Muscle layer of duodenum (tissue), 2 donors: ENCODE data around the gene AMBP.
"Not testable (repeated sequence)": the region's sequence is repeated elsewhere in the genome, so short reads cannot be mapped to it uniquely, and the experiment has no call there.

Source experiments
- H3K27ac ChIP-seq: one replicate; pipeline ENCODE4 v1.7.0; 2013; ENCODE audit warnings: mild to moderate bottlenecking, low read length
- H3K27me3 ChIP-seq: one replicate; pipeline ENCODE4 v1.7.0; 2013; ENCODE audit warnings: low read depth, mild to moderate bottlenecking, control low read depth, low read length
- H3K36me3 ChIP-seq, 2 donors: one replicate each; pipeline ENCODE4 v1.7.0; 2013; ENCODE audit warnings: low read length in 2 of 2, control low read depth in 1 of 2, mild to moderate bottlenecking in 1 of 2; ENCODE audit not compliant: insufficient read depth in 2 of 2, control insufficient read depth in 1 of 2
- H3K4me1 ChIP-seq, 2 donors: one replicate each; pipeline ENCODE4 v1.7.0; 2013; ENCODE audit warnings: low read length in 2 of 2, mild to moderate bottlenecking in 2 of 2, control low read depth in 1 of 2, moderate library complexity in 1 of 2; ENCODE audit not compliant: insufficient read depth in 2 of 2, control insufficient read depth in 1 of 2
- H3K4me3 ChIP-seq, 2 donors: one replicate each; pipeline ENCODE4 v1.7.0; 2013; ENCODE audit warnings: low read length in 2 of 2, low read depth in 1 of 2, mild to moderate bottlenecking in 1 of 2
- H3K9me3 ChIP-seq, 2 donors: one replicate each; pipeline ENCODE4 v1.7.0; 2013; ENCODE audit warnings: low read length in 2 of 2, control low read depth in 1 of 2, mild to moderate bottlenecking in 1 of 2; ENCODE audit not compliant: control insufficient read depth in 1 of 2
- donor health status: healthy.

AMBP gene

GRCh38 chr9:114086607-114087006, 8.5 kb upstream of the AMBP start:
- H3K4me1 ChIP-seq = peaks cover 0 to 3% of the 10 kb centered on the region in 2 donors
- no peaks in the 10 kb centered on the region for H3K9me3 ChIP-seq
- H3K27me3 ChIP-seq = no peaks in the 10 kb centered on the region
- no peak overlapping the region for H3K4me3 ChIP-seq
- no peaks in the 10 kb centered on the region for H3K36me3 ChIP-seq
- no peak overlapping the region for H3K27ac ChIP-seq

- H3K27ac ChIP-seq = no peak overlapping the region
- H3K9me3 ChIP-seq = no peaks in the 10 kb centered on the region
- no peak overlapping the region for H3K4me3 ChIP-seq
- no peaks in the 10 kb centered on the region for H3K36me3 ChIP-seq
- H3K4me1 ChIP-seq = peaks cover 0 to 3% of the 10 kb centered on the region in 2 donors
- no peaks in the 10 kb centered on the region for H3K27me3 ChIP-seq
Observed at GRCh38 chr9:114086009-114086408, 7.9 kb upstream of the AMBP start.

GRCh38 chr9:114085387-114085789, 7.3 kb upstream of the AMBP start:
- Histone ChIP-seq H3K36me3 (no peaks in the 10 kb centered on the region), H3K27ac (no peak overlapping the region), H3K4me1 (peaks cover 0 to 3% of the 10 kb centered on the region in 2 donors), H3K9me3 (no peaks in the 10 kb centered on the region), H3K27me3 (no peaks in the 10 kb centered on the region), H3K4me3 (no peak overlapping the region)

- Histone ChIP-seq H3K4me1 (peaks cover 0 to 3% of the 10 kb centered on the region in 2 donors), H3K27me3 (no peaks in the 10 kb centered on the region), H3K36me3 (no peaks in the 10 kb centered on the region), H3K27ac (no peak overlapping the region), H3K9me3 (no peaks in the 10 kb centered on the region), H3K4me3 (no peak overlapping the region)
Observed at GRCh38 chr9:114084282-114085073, 6.4 kb upstream of the AMBP start.

- peaks cover 0 to 3% of the 10 kb centered on the region in 2 donors for H3K4me1 ChIP-seq
- H3K36me3 ChIP-seq = no peaks in the 10 kb centered on the region
- H3K27me3 ChIP-seq = no peaks in the 10 kb centered on the region
- no peaks in the 10 kb centered on the region for H3K9me3 ChIP-seq
- H3K4me3 ChIP-seq = no peak overlapping the region
- no peak overlapping the region for H3K27ac ChIP-seq
Observed at GRCh38 chr9:114083666-114084065, 5.6 kb upstream of the AMBP start.

- H3K9me3 ChIP-seq, H3K4me1 ChIP-seq, H3K36me3 ChIP-seq, H3K4me3 ChIP-seq, H3K27ac ChIP-seq, H3K27me3 ChIP-seq: not testable (repeated sequence)
Observed at GRCh38 chr9:114082763-114083412, 4.8 kb upstream of the AMBP start.

GRCh38 chr9:114082017-114082762, 4.1 kb upstream of the AMBP start:
- no peaks in the 10 kb centered on the region for H3K36me3 ChIP-seq
- H3K27ac ChIP-seq = no peak overlapping the region
- peaks cover 0 to 3% of the 10 kb centered on the region in 2 donors for H3K4me1 ChIP-seq
- no peaks in the 10 kb centered on the region for H3K27me3 ChIP-seq
- H3K9me3 ChIP-seq = no peaks in the 10 kb centered on the region
- no peak overlapping the region for H3K4me3 ChIP-seq

- Histone ChIP-seq H3K4me3 (no peak overlapping the region), H3K9me3 (no peaks in the 10 kb centered on the region), H3K4me1 (peaks cover 0 to 3% of the 10 kb centered on the region in 2 donors), H3K27ac (peak overlapping the region; percentile 51), H3K36me3 (no peaks in the 10 kb centered on the region), H3K27me3 (peaks cover 3% of the 10 kb centered on the region)
Observed at GRCh38 chr9:114081441-114082016, 3.4 kb upstream of the AMBP start.

GRCh38 chr9:114080773-114081440, 2.8 kb upstream of the AMBP start:
- Histone ChIP-seq H3K27ac (peak overlapping the region; percentile 51), H3K4me3 (no peak overlapping the region), H3K36me3 (no peaks in the 10 kb centered on the region), H3K9me3 (no peaks in the 10 kb centered on the region), H3K27me3 (peaks cover 6% of the 10 kb centered on the region), H3K4me1 (peaks cover 0 to 3% of the 10 kb centered on the region in 2 donors)

- H3K9me3 ChIP-seq = no peaks in the 10 kb centered on the region
- H3K36me3 ChIP-seq = no peaks in the 10 kb centered on the region
- peaks cover 6% of the 10 kb centered on the region for H3K27me3 ChIP-seq
- H3K27ac ChIP-seq = no peak overlapping the region
- peaks cover 0 to 3% of the 10 kb centered on the region in 2 donors for H3K4me1 ChIP-seq
- H3K4me3 ChIP-seq = no peak overlapping the region
Observed at GRCh38 chr9:114080195-114080772, 2.2 kb upstream of the AMBP start.
